ENCODE results near the gene ECSIT. TPM values are rescaled to one million over a fixed set of nuclear protein-coding genes. Genes with fewer than 3 reads are reported as not detected.

The ECSIT gene
- total RNA-seq, 1 experiment from 2014 or later = 52.8 TPM

GRCh38 chr19:11483366-11484111 is 45.4 kb downstream of the ECSIT start:
- POLR2A ChIA-PET = no interaction called here
- RAD21 ChIA-PET (ENCODE audit: low non-redundant PET in 1 of 2, low total read pairs in 2 of 2, uncharacterized antibody in 2 of 2, unreplicated experiment in 2 of 2) = no interaction called here
- no peak for ATAC-seq
- H3K9me3 ChIP-seq (ENCODE audit: control insufficient read depth in 1 of 2, insufficient read depth in 1 of 2, low read depth in 1 of 2, low read length in 2 of 2) = no peaks in the 10 kb centered on the region
- H3K4me2 ChIP-seq (ENCODE audit: low read length) = no peak overlapping the region
- no peak for DNase-seq (ENCODE audit: low read depth, low spot score)
- no peak overlapping the region for H3K9ac ChIP-seq (ENCODE audit: low read length)
- H3K79me2 ChIP-seq (ENCODE audit: insufficient read depth, low read length) = no peaks in the 10 kb centered on the region
- no peaks in the 10 kb centered on the region for H3K36me3 ChIP-seq (ENCODE audit: control insufficient read depth in 1 of 2, insufficient read depth in 2 of 2, low read length in 2 of 2)
- CTCF ChIA-PET = interaction anchor here (0.6 to 1.9 kb wide), 4 partner anchors 15 to 522 kb away, joined by 3 to 14 read pairs (median 10); no protein-coding TSS in a partner anchor
- no peaks in the 10 kb centered on the region for H3K27me3 ChIP-seq (ENCODE audit: insufficient read depth, low read length)
- TF ChIP-seq, protein P1, sequence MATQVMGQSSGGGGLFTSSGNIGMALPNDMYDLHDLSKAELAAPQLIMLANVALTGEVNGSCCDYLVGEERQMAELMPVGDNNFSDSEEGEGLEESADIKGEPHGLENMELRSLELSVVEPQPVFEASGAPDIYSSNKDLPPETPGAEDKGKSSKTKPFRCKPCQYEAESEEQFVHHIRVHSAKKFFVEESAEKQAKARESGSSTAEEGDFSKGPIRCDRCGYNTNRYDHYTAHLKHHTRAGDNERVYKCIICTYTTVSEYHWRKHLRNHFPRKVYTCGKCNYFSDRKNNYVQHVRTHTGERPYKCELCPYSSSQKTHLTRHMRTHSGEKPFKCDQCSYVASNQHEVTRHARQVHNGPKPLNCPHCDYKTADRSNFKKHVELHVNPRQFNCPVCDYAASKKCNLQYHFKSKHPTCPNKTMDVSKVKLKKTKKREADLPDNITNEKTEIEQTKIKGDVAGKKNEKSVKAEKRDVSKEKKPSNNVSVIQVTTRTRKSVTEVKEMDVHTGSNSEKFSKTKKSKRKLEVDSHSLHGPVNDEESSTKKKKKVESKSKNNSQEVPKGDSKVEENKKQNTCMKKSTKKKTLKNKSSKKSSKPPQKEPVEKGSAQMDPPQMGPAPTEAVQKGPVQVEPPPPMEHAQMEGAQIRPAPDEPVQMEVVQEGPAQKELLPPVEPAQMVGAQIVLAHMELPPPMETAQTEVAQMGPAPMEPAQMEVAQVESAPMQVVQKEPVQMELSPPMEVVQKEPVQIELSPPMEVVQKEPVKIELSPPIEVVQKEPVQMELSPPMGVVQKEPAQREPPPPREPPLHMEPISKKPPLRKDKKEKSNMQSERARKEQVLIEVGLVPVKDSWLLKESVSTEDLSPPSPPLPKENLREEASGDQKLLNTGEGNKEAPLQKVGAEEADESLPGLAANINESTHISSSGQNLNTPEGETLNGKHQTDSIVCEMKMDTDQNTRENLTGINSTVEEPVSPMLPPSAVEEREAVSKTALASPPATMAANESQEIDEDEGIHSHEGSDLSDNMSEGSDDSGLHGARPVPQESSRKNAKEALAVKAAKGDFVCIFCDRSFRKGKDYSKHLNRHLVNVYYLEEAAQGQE (IDR thresholded peaks at IDR 0.05; ENCODE audit: low read depth) = no peak
- TF ChIP-seq POLR2A (IDR thresholded peaks at IDR 0.05; ENCODE audit: borderline replicate concordance, extremely low read depth, insufficient read depth, insufficient read length) (no peak), ZNF274 (IDR thresholded peaks at IDR 0.05; ENCODE audit: low read depth, low read length) (no peak), JUND (IDR thresholded peaks at IDR 0.05) (no peak), EZH2phosphoT487 (IDR thresholded peaks at IDR 0.05; ENCODE audit: borderline replicate concordance) (no peak), YY1 (IDR thresholded peaks at IDR 0.05; ENCODE audit: extremely low read depth, insufficient replicate concordance, low read depth, low read length) (no peak), EGR1 (IDR thresholded peaks at IDR 0.05; ENCODE audit: low read depth) (no peak), SRF (IDR thresholded peaks at IDR 0.05; ENCODE audit: low read depth) (no peak), CEBPB (IDR thresholded peaks at IDR 0.05; ENCODE audit: low read depth) (no peak), SIN3A (IDR thresholded peaks at IDR 0.05; ENCODE audit: low read depth) (no peak), FOSL1 (IDR thresholded peaks at IDR 0.05; ENCODE audit: low read depth) (no peak), POLR2AphosphoS5 (IDR thresholded peaks at IDR 0.05; ENCODE audit: low read depth, low read length) (no peak), CBX3 (IDR thresholded peaks at IDR 0.05; ENCODE audit: low read depth) (no peak), ZBTB33 (IDR thresholded peaks at IDR 0.05; ENCODE audit: extremely low read depth, insufficient replicate concordance, low read length) (no peak)
- TF ChIP-seq, protein P2, sequence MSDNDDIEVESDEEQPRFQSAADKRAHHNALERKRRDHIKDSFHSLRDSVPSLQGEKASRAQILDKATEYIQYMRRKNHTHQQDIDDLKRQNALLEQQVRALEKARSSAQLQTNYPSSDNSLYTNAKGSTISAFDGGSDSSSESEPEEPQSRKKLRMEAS (IDR thresholded peaks at IDR 0.05) = no peak
- no peak overlapping the region for H2AFZ ChIP-seq (ENCODE audit: low read depth, low read length, poor library complexity, severe bottlenecking)
- no peak overlapping the region for H3K4me3 ChIP-seq (replicated peaks in 1 of 2; ENCODE audit: low read depth in 1 of 2, low read length in 2 of 2)
- H3K9me2 ChIP-seq (ENCODE audit: insufficient read depth) = no peaks in the 10 kb centered on the region
- no peak overlapping the region for H3K27ac ChIP-seq (ENCODE audit: low read depth, low read length)
- intact Hi-C loops (cut with micrococcal nuclease) = loop anchor here (2.0 kb wide), 1 partner anchor 189 kb away; no protein-coding TSS in a partner anchor
- BruUV-seq (replicated peaks) = no TSS peak
- H3K4me1 ChIP-seq (ENCODE audit: control insufficient read depth in 1 of 2, insufficient read depth in 2 of 2, low read length in 2 of 2) = peaks cover 0 to 3% of the 10 kb centered on the region in 2 experiments; a peak in 1 of 4 replicates
- H4K20me1 ChIP-seq (ENCODE audit: insufficient read depth) = no peaks in the 10 kb centered on the region
